GM19467 (cell line): ENCODE results near the gene SLC6A1.

ENCODE experiments used
- ATAC-seq: cut with Tn5 transposase; IDR thresholded peaks from one replicate; pipeline ENCODE4 v1.9.1; 2021; ENCODE audit warnings: mild to moderate bottlenecking, moderate library complexity; ENCODE audit not compliant: unreplicated experiment

SLC6A1 gene

DNA sequence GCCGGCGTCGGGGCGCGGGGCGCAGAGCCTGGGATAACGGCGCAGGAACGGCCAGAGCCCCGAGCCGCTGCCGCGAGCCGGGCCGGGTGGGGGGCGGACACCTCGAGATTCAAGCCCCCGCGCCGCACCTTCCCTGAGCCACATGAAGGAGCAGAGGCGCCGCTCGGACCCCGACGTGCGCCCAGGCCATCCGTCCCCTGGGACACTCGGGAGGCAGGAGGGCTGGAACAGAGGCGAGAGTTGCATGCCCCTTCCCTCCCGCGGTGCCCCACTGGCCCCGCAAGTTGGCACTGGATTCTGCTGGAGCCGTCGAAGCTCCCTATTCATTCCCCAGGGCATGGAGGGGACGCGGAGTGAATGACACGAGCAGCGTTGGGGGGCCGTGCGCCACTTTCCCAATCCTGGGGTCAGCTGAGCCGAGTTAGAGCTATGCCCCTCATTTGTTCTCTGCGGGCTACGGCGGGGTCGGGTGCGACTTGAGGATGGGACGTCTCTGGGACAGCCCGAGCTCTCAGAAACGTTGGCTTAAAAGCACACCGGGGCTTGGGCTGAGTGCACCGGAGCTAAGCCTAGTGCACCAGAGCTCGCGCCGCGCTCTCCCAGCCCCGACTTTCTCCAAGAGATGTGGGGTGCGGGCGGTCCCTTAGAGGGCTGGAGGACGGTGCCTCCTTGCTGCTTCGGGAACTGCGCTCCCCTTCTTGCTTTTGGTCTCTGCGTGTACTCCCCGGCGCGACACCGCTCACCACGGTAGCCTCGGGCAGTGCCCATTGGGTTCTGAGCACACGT, 588 bp downstream of the SLC6A1 start:
- no peak for ATAC-seq

DNA sequence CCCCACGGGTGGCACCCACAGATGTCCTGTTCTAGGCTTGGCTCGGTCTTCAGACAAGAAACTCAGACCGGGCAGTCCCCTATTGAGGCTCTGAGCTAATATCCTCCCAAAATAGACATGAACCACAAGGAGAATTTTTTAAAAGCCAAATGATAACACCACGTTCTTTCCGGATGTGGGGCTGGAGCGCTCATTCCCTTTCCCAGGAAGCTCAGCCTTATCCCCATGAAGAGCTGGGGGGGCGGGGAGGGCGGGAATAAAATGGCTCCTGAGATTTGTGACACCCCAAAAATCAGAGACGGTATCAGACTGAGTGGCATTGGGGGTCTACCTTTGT, 1.1 kb downstream of the SLC6A1 start:
- no peak for ATAC-seq

DNA sequence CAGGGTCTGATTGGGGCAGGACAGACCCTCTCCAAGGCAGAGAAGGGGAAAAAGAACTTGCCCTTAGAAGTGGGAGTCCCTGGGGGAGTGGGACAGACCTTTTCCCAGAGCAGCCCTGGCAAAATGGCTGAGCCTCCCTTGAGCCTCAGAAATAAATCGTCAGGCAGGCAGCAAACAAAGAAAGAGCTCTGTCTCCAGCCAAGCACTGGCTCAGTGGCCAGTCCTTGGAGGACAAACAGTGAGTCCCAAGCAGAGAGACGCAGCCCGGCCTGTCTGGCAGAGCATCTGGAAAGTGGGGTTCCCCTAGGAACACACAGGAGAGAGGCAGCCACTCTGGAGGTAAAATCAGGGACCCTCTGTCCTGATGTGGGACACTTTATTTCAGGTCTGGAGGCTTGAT, 1.8 kb downstream of the SLC6A1 start:
- ATAC-seq = no peak

DNA sequence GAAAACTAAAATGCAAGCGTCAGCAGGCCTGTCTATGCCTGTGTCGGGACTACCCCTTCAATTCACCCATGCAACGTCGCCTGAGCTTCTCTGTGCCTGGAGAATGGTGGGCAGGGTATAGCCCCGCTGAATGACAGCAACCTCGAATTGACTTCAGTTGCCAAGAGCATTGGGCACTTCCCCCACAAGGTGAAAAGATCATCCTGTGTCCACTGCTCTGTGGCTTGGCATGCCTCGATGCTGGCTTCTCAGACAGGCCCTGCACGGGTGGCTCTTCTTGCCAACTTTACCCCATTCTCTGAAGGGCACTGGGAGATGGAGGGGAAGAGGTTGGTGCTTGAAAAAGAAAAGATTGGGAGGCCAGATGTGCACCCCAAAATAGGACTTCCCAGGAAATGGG, 3.3 kb downstream of the SLC6A1 start:
- ATAC-seq = no peak

DNA sequence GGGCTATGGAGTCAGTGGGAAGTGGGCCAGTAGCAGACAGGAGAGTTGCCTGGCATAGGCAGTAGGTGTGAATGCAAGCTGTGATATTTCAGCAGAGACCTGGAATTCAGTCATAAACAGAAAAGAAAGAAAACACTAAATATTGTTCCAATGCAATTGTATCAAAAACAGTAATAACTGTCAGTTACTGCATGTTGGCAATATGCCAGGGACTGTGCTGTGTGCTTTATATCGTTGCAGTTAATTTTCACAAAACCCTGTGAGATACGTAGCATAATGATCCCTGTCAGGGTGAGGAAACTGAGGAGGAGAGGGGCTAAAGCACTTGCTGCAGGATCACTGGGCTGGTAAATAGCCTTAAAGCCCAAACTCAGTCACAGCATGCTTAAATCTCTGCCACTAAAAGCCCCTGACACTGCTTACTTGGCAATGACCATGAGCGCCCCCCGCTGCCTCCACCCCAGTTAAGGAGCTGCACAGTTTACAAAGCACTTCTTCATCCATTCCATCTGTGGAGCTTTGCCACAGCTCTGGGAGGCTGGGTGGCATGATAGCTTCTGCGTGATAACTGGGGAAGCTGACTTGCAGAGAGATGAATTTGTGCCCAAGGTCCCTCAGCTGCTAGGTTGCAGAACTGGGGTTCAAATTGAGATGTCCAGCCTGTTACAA, 3.9 kb downstream of the SLC6A1 start:
- ATAC-seq = no peak

DNA sequence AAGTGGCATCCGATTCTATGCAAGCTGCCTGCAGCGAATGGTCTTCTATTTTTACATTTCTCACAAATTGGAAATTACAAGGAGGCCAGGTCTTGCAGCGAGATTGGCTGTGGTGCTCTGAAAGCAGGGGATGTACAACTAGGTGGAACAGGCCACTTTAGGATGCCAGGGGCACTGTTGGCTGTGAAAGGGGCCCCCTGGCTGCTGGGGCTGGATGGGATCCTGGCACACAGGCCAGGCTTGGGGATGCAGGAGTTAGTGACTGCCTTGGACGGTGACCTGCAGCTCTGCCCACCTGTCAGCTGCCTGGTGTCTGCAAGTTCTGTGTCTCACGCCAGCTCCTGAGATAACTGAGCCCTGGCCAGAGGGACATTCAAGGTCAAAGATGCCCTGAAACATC, 4.6 kb downstream of the SLC6A1 start:
- no peak for ATAC-seq

DNA sequence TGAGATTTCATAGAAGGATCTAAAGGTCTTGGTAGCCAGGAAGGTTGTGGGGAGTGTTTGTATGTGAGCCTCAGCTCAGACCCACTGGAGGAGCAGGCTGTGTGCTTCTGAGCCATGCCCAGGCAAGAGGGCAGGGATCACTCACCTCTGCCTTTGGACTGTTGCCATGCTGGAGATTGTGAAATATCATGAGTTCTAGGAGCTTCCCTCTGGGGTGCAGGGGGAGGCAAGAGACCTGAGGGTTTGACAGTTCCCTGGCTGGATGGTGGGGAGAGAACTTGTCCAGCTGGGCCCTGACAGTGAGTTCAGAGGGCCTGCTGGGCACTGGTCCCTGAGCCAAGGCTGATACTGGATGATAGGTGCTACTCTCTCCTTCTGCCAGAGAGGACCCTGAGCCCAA, 6.0 kb downstream of the SLC6A1 start:
- ATAC-seq = no peak

DNA sequence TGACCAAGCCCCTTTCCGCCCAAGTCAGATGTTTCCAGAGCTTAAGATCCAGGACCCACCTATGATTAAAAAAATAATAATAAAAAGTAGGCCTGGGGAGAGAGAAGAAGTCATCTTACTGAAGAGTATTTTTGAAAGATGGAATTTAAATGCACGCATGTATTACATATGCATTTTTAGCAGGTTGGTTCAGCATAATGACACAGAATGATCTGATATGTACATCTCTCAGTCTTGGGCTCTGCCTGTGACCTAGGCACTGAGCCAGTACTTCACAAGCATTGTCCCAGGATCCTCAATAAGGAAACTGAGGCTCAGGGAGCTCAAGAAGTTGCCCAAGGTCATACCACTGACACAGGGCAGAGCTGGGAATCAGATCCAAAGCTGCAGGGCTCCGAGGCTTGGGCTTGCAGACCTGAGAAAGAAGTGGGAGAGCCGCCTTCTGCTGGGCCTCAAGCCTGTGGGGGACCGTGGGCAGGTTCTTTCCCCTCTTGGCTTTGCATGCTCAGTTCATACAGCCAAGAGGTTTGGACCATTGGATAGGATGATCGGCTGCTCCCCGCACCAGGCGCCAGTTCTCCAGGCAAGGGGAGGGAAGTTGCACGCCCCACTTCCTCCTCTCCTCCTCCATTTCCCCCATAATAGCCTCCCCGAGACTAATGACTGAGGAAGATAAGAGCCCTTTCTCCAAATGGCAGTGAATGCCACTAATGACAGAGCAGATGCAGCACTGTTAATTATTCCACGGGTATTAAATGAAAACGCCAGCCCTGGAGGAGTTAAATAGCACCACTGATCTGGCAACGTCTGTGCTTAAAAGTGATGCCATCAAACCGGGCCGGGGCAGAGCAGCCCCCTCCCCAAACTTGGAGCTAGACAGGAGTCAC, 6.9 kb downstream of the SLC6A1 start:
- ATAC-seq = no peak

DNA sequence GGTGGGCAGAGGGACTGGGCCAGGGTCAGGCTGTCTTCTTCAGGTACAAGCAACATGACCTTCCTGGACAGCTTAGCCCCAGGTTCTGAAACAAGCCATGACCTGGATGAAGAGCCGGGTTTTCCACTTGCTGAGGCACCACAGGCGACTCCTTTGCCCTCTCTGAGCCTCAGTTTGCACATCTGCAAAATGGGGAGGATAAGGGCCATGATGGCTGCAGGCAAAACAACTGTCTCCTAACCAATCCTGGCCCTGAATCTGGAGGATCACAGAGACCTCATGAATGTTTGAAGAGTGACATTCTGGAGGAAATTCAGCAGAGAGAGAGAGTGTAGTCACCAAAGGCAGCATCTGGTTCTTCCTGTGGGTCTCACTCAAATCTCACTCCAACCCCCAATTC, 8.0 kb downstream of the SLC6A1 start:
- ATAC-seq = no peak

DNA sequence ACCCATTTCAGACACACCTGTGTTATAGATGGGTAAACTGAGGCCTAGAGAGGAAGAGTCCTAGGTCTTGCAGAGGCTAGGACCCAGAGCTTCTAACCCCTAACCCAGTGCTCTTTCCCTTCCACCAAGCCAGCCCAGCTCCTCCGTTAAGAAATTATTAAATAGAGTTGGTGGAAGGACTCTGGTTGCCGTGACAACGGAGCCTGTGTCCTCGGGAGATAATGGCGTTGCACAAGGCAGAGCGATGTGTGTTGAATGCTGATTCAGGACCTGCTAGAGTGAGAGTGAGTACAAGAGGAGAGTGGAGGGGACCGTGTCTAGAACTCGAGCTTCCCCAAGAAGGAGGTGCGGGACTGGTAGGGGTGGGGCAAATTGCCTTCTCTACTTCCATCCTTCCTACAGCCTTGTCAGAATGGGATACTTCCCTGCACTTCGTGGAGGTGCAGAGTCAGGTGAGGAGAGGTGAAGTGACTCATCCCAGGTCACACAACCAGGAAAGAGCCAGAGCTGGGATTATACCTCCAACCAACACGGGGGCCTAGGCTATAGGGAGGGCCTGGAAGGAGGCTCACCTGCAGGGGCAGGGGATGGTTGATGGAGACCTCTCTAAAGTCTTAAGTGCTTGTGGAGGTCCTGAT, 8.6 kb downstream of the SLC6A1 start:
- ATAC-seq = no peak

DNA sequence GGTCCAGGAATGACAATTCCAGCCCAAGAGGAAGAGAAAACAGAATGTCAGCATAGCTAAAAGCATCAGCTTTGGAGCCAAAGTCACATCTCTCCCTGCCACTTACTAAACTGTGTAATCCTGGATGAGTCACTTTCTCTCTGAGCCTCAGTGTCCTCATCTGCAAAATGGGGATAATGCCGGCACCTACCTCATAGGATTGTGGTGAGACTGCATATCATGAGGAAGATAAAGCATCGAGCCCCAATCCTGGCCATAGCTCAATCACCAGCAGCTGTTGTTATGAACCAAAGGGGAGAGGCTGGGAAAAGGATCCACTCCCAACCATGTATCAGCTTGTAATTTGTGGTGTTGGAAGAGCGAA, 9.1 kb downstream of the SLC6A1 start:
- no peak for ATAC-seq

DNA sequence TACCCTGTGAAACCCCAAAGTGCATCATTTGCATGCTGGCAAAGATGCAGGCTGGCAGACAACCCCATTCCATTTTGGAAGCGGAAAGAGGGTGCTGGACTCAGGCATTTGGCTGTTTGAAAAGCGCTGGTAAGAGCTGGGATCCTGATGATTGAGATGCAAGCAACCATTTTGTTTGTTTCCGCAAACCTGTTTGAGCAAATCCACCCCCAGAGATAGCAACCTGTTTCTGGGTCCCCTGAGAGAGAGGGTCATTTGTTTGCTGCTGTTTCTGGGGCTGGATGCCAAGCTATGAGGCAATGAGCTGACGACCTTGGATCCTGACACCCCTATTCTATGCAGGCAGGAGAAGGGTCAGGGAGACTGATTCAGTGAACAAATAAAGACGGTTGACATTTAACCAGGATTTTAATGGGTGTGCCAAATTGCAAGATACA, 9.8 kb downstream of the SLC6A1 start:
- no peak for ATAC-seq

DNA sequence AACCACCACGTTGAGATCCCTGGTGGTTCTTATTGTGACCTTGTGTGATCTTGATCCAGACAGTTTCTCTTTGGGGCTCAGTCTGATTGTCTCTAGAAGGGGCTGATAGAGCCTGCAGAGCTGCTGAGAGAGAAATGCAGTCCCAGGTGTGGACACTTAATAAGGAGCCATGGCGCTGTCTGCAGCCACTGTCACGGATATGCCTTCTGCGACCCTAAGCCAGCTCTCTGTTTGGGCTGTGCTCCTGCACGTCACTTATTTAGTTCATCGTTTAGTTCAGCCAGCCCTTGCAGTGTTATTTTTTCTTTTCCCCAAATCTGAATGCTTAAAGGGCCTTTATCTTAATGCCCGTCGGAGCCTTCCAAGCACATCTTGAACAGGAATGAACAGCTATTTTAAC, 12.0 kb downstream of the SLC6A1 start:
- no peak for ATAC-seq

DNA sequence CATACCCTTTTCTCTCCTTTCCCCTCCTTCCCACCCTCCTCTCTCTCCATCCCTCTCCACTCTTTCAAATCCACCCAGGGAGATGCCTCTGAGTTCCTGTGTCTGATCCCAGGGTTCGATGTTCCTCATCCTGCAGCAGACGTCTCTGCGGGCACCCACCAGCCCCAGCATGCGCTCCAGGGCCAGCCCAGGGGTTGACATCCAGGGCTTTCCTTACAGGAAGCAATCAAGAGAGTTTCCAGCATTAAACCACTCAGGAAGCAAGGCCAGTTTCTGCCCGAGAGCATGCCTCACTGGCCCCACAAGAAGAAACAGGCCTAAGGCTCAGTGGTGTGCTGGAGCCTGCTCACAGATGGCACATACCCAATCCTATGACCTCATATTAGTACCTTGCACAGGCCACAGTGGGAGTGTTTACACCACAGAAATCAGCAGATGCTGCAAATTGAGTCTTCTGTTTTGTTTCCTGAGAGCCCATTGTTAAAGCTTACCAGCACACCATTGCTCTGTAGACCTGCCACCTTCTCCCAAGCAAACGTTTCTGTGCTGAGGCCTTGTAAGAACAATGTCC, 13.2 kb downstream of the SLC6A1 start:
- no peak for ATAC-seq

DNA sequence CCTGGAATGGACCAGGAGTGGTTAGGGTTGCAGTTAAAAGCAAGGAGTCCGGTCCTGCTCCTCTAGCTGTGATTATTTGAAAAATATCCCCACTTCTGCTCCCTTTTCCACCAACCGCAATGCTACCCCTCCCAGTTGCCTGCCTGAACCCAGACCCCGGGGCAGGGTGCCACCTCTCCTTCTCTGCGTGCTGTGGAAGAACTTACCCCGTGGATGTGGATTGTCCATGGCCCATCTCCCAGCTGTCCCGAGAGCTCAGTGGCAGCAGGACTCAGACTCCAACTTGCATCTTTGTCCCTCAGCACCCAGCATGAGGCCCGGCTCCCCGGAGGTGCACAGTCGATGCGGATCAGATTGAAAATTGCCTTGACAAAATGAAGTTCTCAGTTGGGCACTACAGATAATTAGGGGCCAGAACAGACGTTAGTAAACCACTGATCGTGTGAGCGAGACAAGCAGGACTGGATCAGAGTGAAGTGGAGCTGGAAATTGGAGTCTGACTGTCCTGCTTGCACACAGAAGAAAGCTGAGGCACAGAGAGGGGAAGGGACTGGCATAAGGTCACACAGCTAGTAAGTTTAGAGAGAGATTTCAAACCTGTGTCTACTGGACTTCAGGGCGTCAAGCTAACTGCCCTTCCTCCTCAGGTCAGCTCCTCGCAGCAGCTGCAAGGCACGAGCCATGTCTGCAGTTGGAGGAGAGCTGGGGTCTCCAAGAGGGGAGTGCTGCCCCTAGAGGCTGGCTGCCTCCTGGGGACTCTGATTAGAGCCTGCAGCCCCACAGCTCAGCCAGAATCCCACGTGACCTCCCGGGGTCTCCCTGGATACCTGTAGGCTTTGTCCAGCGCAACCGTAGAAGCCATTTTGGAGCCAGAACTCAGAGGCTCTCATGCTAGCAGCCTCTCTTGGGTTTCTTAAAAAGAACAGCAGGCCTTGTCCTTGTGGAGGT, 14.7 kb downstream of the SLC6A1 start:
- no peak for ATAC-seq

DNA sequence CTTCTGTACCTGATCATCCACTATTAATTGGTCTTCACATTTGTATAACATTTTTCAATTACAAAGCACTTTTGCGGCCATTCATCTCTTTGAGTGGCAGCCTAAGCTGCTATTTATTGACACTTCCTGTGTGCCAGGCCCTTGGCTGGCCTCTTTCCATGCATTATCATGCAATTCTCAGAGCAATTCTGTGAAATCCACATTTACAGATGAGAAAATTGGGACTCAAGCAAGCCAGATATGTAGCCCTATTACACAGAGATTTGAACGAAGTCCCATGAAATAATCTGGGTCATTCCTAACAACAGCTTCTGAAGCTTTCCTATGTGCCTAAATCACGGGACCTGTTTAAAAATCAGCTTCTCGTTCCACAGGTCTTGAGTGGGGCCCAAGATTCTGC, 17.4 kb downstream of the SLC6A1 start:
- ATAC-seq = no peak

DNA sequence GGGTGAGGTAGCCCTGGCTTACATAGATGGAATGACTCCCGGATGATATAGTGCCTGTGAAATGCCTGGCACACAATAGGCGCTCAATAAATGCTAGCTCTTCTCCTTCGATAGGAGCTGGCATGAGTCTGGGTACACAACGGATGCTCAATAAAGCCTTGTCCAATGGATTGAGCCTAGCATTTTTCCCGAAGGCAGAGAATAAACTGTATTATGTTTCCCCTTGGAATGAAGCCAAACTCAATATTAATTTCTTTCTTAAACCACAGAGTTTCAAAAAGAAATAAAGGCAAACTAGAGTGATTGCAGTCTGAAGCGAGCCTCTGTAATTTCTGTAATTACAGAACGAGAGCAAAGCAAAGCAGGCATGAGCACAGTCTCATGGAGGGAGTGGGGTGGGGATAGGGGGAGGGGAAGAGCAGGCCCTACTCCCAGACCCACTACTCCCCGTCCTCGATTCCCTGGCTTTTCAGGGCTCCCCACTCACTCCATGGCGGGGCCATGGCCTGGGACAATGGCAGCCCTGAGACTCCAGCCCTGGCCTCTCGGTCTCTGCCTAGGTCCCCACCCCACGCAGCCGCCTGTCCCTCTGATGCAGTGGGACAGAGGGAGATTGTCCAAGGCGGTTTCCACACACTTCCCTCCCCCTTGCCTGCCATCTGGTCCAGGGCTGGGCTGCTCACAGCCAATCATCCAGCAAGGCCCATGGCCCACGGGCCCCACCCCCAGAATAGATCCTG, 18.0 kb downstream of the SLC6A1 start:
- ATAC-seq = no peak

DNA sequence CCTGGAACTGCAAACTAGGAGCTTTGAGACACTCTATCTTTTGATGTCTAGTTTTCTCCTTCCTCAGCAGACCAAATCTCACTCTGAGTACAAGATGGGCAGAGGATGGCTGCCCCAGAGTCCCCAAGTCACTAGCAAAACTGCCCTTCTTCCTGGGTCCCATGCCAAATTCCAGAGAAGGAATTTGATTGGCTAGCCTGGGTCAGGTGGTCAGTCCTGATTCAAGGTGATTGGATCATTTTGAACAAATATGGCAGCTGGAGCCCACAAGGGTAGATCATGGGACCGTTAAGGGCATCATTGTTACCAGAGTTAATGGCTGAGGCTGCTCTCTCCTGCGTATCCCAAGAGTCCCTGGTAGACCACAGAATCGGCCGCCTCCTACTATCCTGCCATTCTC, 21.7 kb downstream of the SLC6A1 start:
- no peak for ATAC-seq

DNA sequence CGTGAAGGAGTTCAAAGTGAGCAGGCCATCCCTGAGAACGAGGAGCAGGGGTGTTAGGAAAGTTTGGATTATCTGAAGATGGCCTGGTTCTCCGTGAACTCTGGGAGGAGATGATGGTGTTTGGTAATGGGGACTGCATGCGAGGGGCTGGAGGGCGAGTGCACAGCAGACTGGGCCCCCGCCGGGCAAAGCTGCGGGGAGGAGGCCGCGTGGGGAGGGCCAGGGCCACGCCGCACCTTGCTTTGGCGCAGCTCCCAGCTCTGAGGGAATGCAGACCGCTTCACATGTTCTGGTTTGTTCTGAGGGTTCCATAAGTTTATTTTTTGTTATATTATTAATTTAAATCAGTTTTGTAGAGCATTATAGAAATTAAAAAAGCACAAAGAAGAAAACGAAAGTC, 22.2 kb downstream of the SLC6A1 start:
- no peak for ATAC-seq
